Hippocampal formation (tissue), 2 donors: ENCODE measurements around the gene HERC2.
"Not testable (repeated sequence)": the region's sequence is repeated elsewhere in the genome, so short reads cannot be mapped to it uniquely, and the experiment has no call there.

Experiments used
- DNase-seq, 2 donors: peaks; one replicate each; lab custom pipeline; 2025; lab: John Stamatoyannopoulos, UW

The HERC2 gene

DNA sequence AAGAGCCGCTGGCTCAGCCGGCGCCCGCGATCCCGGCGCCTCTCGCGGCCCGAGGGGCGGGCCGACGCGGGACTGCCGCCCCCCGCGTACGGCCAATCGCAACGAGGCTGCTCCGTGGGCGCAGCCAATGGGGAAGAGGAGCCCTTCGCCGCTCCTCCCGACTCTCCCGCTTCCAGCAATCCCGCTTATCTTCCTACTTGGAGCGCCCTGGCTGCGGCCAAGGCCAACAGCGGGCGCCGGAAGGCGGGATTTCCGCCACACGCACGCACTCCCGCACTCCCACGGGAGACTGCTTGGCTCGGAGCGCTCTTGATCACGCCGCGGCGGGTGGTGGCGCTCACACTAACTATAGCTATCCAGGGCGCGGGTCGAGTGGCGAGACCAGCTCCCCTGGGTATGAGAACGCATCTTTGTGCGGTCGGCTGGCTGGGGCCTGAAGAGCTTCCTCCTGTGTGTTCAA is at the start of gene HERC2:
Gene HERC2, minus strand, starts transcription at position 51 of the 460 bp plus-strand sequence. CDS start 746 bp downstream, outside the sequence.
- DNase-seq: not testable (repeated sequence)

GRCh38 chr15:28365502-28365901 is 43.5 kb upstream of the HERC2 start:
- DNase-seq: not testable (repeated sequence)

- not testable (repeated sequence) for DNase-seq
These were observed 36.0 kb upstream of the HERC2 start, which contains the start of gene GOLGA6L24 for GRCh38 chr15:28357984-28358383. Gene GOLGA6L24 (minus strand): TSS chr15:28358084. CDS start chr15:28358023, 61 bp downstream.

- not testable (repeated sequence) for DNase-seq
These were observed 461 bp downstream of the HERC2 start for GRCh38 chr15:28321358-28322078.

DNA sequence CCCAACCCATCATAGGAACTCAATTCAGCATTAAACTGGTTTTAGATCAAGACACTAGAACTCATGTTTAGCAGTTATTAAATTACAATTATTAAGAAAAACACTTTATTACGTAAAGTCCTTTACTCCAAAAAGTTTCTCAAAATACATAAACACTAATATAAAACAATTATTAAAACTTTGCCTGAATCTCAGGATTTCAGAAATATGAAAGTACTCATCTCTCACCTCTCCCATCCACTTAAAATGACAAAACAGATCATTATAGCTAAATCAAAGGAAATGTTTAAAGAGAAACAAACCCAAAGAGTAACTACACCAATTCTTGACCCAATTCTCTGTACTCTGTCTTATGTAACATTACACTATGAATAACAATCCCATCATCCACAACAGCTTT is 2.3 kb downstream of the HERC2 start:
- not testable (repeated sequence) for DNase-seq

DNA sequence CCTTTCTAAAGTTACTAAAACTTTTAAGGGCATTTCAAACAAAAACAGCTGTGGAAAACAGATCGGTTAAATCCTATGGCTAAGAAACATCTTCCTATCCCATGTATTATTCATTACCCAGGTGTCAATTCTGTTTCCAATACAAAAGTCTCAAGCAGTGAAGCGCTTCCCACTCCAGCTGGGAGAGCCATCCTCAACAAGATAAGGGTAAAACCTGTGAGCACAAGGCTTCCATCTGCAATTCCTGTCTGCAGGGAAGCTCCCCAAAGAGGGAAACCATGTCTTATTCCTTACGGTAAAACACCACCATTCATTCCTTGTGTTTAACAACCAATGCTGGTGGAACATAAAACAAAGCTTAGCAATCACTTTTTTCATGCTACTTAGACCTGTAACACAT is 3.2 kb downstream of the HERC2 start:
- DNase-seq: not testable (repeated sequence)

DNA sequence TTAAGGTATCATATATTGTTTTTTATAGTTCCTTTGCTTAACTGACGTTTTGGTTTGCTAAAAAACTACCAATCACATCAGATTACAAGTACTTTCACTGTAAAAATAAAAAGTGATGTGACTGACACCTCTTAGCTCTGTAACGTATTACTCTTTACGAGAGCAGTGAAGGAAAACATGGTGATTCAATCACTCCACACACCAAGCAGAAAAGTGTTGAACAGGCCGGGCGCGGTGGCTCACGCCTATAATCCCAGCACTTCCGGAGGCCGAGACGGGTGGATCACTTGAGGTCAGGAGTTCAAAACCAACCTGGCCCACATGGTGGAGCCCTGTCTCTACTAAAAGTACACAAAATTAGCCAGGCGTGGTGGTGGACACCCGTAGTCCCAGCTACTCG is 3.9 kb downstream of the HERC2 start:
- not testable (repeated sequence) for DNase-seq

GRCh38 chr15:28316958-28317357 is 5.0 kb downstream of the HERC2 start:
- DNase-seq: not testable (repeated sequence)

- not testable (repeated sequence) for DNase-seq
These were observed 11.5 kb downstream of the HERC2 start for GRCh38 chr15:28310454-28310853.

- DNase-seq: not testable (repeated sequence)
These were observed 13.3 kb downstream of the HERC2 start for GRCh38 chr15:28308718-28309117.

DNA sequence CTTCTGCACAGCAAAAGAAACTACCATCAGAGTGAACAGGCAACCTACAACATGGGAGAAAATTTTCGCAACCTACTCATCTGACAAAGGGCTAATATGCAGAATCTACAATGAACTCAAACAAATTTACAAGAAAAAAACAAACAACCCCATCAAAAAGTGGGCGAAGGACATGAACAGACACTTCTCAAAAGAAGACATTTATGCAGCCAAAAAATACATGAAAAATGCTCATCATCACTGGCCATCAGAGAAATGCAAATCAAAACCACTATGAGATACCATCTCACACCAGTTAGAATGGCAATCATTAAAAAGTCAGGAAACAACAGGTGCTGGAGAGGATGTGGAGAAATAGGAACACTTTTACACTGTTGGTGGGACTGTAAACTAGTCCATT is 16.3 kb downstream of the HERC2 start:
- not testable (repeated sequence) for DNase-seq

GRCh38 chr15:28297434-28297833 is 24.5 kb downstream of the HERC2 start:
- not testable (repeated sequence) for DNase-seq

GRCh38 chr15:28296814-28297213 is 25.2 kb downstream of the HERC2 start:
- not testable (repeated sequence) for DNase-seq

DNA sequence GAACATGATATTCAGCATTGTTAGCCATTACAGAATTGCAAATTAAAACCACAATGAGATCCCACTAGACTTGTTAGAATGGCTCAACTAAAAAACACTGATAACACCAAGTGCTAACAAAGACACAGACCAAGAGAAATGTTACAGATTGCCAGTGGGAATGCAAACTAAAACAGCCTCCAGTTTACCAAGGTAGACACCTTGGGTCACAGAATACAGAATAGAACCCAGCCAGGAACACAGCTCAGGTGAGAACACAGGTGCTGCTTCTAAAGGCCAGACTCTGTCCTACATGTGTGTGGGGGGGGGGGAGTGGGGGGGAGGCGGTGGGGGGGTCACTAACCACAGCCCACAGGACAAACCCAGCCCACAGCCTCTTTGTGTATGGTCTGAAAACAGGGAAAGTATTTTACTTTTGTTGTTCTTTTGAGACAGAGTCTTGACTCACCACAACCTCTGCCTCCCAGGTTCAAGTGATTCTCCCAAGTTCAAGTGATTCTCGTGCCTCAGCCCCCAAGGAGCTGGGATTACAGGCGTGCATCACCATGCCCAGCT is 26.9 kb downstream of the HERC2 start:
- not testable (repeated sequence) for DNase-seq

GRCh38 chr15:28294560-28294959 is 27.4 kb downstream of the HERC2 start:
- DNase-seq: not testable (repeated sequence)

- no peak for DNase-seq
These were observed 32.1 kb downstream of the HERC2 start for GRCh38 chr15:28289694-28290463.

GRCh38 chr15:28288830-28289693 is 32.9 kb downstream of the HERC2 start:
- DNase-seq: not testable (repeated sequence)

DNA sequence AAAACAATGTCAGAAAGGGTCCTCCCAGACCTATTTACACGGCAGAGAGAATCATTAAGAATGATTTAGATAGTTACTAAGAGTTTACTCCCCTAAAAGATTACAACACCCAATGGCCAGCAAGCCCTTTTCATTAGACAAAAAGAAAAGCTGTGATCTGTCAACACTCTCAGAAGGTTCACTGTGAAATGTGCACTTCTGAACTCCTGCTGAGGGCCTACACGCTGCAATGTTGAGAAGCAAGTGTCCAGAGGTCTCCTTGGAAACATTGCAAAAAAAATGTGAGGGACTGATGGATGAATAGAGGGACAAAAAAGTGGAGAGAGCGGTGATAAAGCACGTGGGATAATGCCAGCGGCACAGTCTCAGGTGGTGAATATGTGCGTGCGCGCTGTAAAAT is 35.3 kb downstream of the HERC2 start:
- not testable (repeated sequence) for DNase-seq

GRCh38 chr15:28286031-28286430 is 35.9 kb downstream of the HERC2 start:
- DNase-seq: no peak

- no peak for DNase-seq
These were observed 40.1 kb downstream of the HERC2 start for GRCh38 chr15:28281876-28282275.

DNA sequence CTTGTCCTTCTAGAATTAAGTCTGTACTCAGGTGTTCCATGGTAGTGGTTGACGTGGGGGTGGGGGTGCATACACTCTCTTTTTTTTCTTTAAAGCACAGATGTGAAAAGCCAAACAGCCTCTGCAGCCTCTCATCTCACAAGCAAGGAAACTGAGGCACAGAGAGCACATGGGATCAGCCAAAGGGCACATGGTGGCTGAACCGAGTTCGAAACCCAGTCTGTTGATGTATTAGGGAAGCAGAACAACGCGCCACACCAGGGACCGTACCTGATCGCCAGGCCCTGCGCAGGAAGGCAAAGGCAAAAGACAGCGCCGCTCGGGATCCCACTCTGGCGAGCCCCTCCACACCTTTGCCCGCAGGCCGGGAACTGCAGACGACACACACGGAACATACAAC is 47.3 kb downstream of the HERC2 start:
- DNase-seq: no peak
